Loucy (cell line): ENCODE data around the gene GPR32.

Experiments
- H2AFZ ChIP-seq: fragments of 200-600 bp; sonication (generic); 2 replicates; pipeline ENCODE4 v1.6.0; 2016; ENCODE audit warnings: antibody characterized with exemption, mild to moderate bottlenecking, low read length, moderate library complexity
- H3F3A ChIP-seq: fragments of 200-600 bp; 2 replicates; pipeline ENCODE4 v1.6.0; 2016; ENCODE audit warnings: antibody characterized with exemption, low read depth, mild to moderate bottlenecking
- H3K27me3 ChIP-seq: fragments of 200-600 bp; sonication (generic); 2 replicates; pipeline ENCODE4 v1.6.1; 2014; ENCODE audit warnings: low read length, mild to moderate bottlenecking; ENCODE audit not compliant: insufficient read depth, poor library complexity, severe bottlenecking
- H3K36me3 ChIP-seq: fragments of 200-600 bp; sonication (generic); 2 replicates; pipeline ENCODE4 v1.6.1; 2016; ENCODE audit warnings: low read length; ENCODE audit not compliant: insufficient read depth
- H3K4me1 ChIP-seq: fragments of 200-600 bp; sonication (generic); 2 replicates; pipeline ENCODE4 v1.5.1; 2014; ENCODE audit warnings: low read length, mild to moderate bottlenecking; ENCODE audit not compliant: insufficient read depth, poor library complexity, severe bottlenecking
- H3K4me2 ChIP-seq: fragments of 200-600 bp; sonication (generic); 2 replicates; pipeline ENCODE4 v1.6.0; 2014; ENCODE audit warnings: antibody characterized with exemption, low read length, low read depth, mild to moderate bottlenecking; ENCODE audit not compliant: poor library complexity, severe bottlenecking
- H3K4me3 ChIP-seq: fragments of 200-600 bp; sonication (generic); 2 replicates; pipeline ENCODE4 v1.5.1; 2014; ENCODE audit warnings: low read length, mild to moderate bottlenecking, mixed read lengths; ENCODE audit not compliant: poor library complexity, severe bottlenecking
- H3K79me2 ChIP-seq: fragments of 200-600 bp; sonication (generic); 2 replicates; pipeline ENCODE4 v1.6.1; 2014; ENCODE audit warnings: low read length; ENCODE audit not compliant: insufficient read depth
- H3K9ac ChIP-seq: fragments of 200-600 bp; sonication (generic); 2 replicates; pipeline ENCODE4 v1.6.0; 2014; ENCODE audit warnings: mild to moderate bottlenecking, low read depth, low read length, moderate library complexity; ENCODE audit not compliant: poor library complexity, severe bottlenecking
- H3K9me2 ChIP-seq: fragments of 200-600 bp; sonication (generic); replicated peaks from 2 replicates; pipeline ENCODE4 v1.6.1; 2016; ENCODE audit warnings: low read depth, low read length, mixed read lengths
- H3K9me3 ChIP-seq: fragments of 200-600 bp; sonication (generic); 2 replicates; pipeline ENCODE4 v1.6.1; 2014; ENCODE audit warnings: mild to moderate bottlenecking, antibody characterized with exemption, low read length, low read depth; ENCODE audit not compliant: insufficient read depth
- H4K20me1 ChIP-seq: fragments of 200-600 bp; sonication (generic); 2 replicates; pipeline ENCODE4 v1.6.0; 2014; ENCODE audit warnings: antibody characterized with exemption, low read length, mild to moderate bottlenecking; ENCODE audit not compliant: insufficient read depth, poor library complexity, severe bottlenecking
- EZH2phosphoT487 ChIP-seq: fragments of 200-600 bp; IDR thresholded peaks from 2 replicates; pipeline ENCODE4 v1.6.1; 2018; ENCODE audit warnings: antibody characterized with exemption, mild to moderate bottlenecking, moderate library complexity, borderline replicate concordance
- TF ChIP-seq, protein P1 (sequence below): fragments of 200-600 bp; sonication (generic); conservative IDR thresholded peaks from 2 replicates; pipeline ENCODE4 v1.5.1; 2014; ENCODE audit warnings: mild to moderate bottlenecking, antibody characterized with exemption, low read length

GPR32 gene

DNA sequence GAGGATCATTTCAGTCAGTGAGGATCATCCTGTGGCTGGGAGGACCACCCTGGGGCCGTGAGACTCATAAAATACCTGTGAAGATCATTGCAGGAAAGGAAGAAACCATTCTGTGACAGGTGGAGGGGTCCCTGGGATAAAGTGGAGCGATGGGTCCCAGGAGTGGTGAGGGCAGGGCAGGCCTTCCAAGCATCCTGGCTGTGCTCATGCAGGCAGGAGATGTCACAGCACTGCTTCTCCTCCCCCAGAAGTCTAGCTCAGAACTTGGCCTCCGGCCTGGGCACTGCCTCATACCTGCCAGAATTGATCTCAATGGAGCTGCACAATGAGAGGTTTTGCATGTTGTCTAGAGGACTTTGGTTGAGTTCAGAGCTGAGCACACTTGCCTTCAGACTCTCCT lies 42.2 kb downstream of the GPR32 start:
- no peaks in the 10 kb centered on the region for H3F3A ChIP-seq
- H3K79me2 ChIP-seq = no peaks in the 10 kb centered on the region
- TF ChIP-seq, protein P1, sequence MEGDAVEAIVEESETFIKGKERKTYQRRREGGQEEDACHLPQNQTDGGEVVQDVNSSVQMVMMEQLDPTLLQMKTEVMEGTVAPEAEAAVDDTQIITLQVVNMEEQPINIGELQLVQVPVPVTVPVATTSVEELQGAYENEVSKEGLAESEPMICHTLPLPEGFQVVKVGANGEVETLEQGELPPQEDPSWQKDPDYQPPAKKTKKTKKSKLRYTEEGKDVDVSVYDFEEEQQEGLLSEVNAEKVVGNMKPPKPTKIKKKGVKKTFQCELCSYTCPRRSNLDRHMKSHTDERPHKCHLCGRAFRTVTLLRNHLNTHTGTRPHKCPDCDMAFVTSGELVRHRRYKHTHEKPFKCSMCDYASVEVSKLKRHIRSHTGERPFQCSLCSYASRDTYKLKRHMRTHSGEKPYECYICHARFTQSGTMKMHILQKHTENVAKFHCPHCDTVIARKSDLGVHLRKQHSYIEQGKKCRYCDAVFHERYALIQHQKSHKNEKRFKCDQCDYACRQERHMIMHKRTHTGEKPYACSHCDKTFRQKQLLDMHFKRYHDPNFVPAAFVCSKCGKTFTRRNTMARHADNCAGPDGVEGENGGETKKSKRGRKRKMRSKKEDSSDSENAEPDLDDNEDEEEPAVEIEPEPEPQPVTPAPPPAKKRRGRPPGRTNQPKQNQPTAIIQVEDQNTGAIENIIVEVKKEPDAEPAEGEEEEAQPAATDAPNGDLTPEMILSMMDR = no peak
- TF ChIP-seq EZH2phosphoT487 = no peak
- H3K36me3 ChIP-seq = no peaks in the 10 kb centered on the region
- no peaks in the 10 kb centered on the region for H4K20me1 ChIP-seq
- H2AFZ ChIP-seq = no peak overlapping the region
- no peaks in the 10 kb centered on the region for H3K9me2 ChIP-seq
- no peak overlapping the region for H3K4me3 ChIP-seq
- no peak overlapping the region for H3K4me2 ChIP-seq
- no peaks in the 10 kb centered on the region for H3K4me1 ChIP-seq
- H3K9me3 ChIP-seq = no peaks in the 10 kb centered on the region
- no peak overlapping the region for H3K9ac ChIP-seq
- no peaks in the 10 kb centered on the region for H3K27me3 ChIP-seq

DNA sequence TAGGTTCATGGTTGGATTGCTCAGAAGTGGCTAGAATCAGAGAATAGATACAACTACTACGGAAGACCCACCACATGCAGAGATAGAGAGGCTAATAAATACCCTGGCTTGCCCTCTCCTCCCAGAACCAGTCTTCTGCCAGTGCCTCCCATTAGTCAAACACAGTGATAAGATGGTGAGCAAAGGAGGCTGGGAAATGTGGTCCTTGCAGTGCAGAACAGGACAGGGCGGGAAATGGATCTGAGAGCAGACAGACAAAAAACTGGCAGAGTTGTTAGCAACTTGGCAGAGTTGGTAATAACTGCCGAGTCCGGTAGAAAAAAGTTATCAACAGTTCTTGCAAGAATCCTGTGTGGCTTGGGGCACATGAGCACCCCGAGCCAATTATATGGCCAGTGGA lies 44.6 kb downstream of the GPR32 start:
- H3K27me3 ChIP-seq = no peaks in the 10 kb centered on the region
- H3K4me3 ChIP-seq = no peak overlapping the region
- TF ChIP-seq, protein P1 = no peak
- TF ChIP-seq EZH2phosphoT487 = no peak
- no peaks in the 10 kb centered on the region for H3K9me3 ChIP-seq
- no peaks in the 10 kb centered on the region for H3K4me1 ChIP-seq
- H4K20me1 ChIP-seq = no peaks in the 10 kb centered on the region
- no peaks in the 10 kb centered on the region for H3K9me2 ChIP-seq
- H2AFZ ChIP-seq = no peak overlapping the region
- no peaks in the 10 kb centered on the region for H3K36me3 ChIP-seq
- H3K4me2 ChIP-seq = no peak overlapping the region
- H3F3A ChIP-seq = no peaks in the 10 kb centered on the region
- H3K9ac ChIP-seq = no peak overlapping the region
- H3K79me2 ChIP-seq = no peaks in the 10 kb centered on the region

DNA sequence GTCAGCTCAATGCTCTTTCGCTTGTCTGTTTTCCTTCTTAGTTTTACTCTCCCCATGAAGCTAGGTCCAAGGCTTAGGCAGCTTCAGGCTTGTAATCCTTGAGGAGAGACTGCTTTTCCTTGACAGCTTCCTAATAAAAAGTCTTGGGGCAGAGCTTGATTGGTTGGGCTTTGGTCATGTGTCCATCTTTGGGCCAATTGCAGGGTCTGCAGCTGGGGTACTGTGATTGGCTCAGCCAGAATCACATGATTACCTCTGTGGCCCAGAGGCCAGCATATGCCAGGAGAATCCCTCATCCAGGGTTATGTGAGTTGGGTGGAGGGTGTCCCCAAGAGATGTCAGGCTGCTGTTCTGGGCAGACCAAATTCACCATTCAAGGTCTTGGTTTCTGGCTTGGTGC lies 45.2 kb downstream of the GPR32 start:
- Histone ChIP-seq H2AFZ (no peak overlapping the region), H3K36me3 (no peaks in the 10 kb centered on the region), H3K4me1 (no peaks in the 10 kb centered on the region), H4K20me1 (no peaks in the 10 kb centered on the region), H3K9me3 (no peaks in the 10 kb centered on the region), H3K79me2 (no peaks in the 10 kb centered on the region), H3K4me2 (no peak overlapping the region), H3K4me3 (no peak overlapping the region), H3K27me3 (no peaks in the 10 kb centered on the region), H3K9ac (no peak overlapping the region), H3F3A (no peaks in the 10 kb centered on the region), H3K9me2 (no peaks in the 10 kb centered on the region)
- no peak for TF ChIP-seq EZH2phosphoT487
- TF ChIP-seq, protein P1 = no peak
